ENCODE measurements around the gene NEU4.

DNA sequence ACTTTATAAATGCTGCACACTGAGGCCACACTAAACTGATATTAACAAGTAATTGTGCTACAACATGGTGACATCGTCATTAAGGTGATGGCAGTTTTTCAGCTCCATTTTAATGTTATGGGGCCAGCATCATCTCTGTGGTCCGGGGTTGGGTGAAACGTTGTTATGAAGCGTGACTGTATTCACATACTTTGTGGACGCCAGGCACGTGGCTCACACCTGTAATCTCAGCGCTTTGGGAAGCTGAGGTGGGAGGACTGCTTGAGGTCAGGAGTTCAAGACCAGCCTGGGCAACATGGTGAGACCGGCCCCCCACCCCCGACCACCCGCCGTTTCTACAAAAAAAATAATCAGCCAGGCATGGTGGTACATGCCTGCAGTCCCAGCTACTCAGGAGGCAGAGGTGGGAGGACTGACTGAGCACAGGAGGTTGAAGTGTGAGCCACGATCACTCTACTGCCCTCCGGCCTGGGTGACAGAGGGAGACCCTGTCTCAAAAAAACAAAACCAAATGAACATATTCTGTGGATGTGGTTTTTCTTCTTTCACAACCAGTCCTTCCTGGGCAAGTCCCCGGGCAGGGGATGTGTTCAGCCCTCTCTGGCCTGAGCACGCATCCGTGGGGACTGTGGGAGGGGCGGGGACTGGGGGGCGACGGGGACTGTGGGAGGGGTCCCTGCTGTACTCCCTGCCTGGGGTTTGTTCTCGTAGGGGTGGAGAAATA lies 45.3 kb upstream of the NEU4 start:
- TF ChIP-seq, protein P1, sequence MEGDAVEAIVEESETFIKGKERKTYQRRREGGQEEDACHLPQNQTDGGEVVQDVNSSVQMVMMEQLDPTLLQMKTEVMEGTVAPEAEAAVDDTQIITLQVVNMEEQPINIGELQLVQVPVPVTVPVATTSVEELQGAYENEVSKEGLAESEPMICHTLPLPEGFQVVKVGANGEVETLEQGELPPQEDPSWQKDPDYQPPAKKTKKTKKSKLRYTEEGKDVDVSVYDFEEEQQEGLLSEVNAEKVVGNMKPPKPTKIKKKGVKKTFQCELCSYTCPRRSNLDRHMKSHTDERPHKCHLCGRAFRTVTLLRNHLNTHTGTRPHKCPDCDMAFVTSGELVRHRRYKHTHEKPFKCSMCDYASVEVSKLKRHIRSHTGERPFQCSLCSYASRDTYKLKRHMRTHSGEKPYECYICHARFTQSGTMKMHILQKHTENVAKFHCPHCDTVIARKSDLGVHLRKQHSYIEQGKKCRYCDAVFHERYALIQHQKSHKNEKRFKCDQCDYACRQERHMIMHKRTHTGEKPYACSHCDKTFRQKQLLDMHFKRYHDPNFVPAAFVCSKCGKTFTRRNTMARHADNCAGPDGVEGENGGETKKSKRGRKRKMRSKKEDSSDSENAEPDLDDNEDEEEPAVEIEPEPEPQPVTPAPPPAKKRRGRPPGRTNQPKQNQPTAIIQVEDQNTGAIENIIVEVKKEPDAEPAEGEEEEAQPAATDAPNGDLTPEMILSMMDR (IDR thresholded peaks at IDR 0.05 in 4 of 5, conservative IDR thresholded peaks at IDR 0.05 in 1 of 5), result no peak
- no peak for TF ChIP-seq POLR2A (IDR thresholded peaks at IDR 0.05)

Data from gastrocnemius medialis (tissue), 4 donors.